OCI-LY3 (cell line): Measurements from ENCODE around the gene PCAT6.

Experiments
- CTCF ChIP-seq: fragments of 200-600, 300-600 bp; sonication (generic); IDR thresholded peaks from 2 replicates; pipeline ENCODE4 v1.5.1; 2014; ENCODE audit warnings: antibody characterized with exemption, low read length, low read depth
- EZH2phosphoT487 ChIP-seq: fragments of 200-600 bp; shearing (Covaris generic); IDR thresholded peaks from 2 replicates; pipeline ENCODE4 v1.6.1; 2018; ENCODE audit warnings: antibody characterized with exemption, mixed run types, low read depth

DNA sequence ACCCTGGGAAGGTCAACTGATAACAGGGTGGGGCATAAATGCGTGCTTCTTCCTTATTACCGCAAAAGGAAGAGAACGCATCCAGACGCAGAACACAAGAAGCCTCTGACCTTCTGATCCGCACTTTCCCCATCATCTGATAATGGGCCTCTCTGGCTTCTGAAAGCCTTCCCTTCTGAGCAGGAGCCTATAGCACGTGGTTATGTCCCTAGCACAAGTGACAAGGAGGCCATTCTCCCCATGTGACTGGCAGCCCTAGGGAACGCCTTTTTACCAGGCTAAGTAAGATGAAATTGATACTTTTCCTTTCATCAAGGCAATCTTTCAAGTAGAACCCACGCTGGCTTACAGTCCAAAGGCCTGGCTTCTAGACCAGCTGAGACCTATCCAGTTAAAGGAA, 44.0 kb downstream of the PCAT6 start:
- TF ChIP-seq EZH2phosphoT487 (no peak), CTCF (no peak)
